HFFc6 (cell line): ENCODE results near the gene SMPD3. TPM values are rescaled to one million over a fixed set of nuclear protein-coding genes. Genes with fewer than 3 reads are reported as not detected.

ENCODE experiments used
- DNase-seq: peaks from one replicate; pipeline ENCODE4 v3.0.0-alpha.2; 2018
- H3K27ac Mint-ChIP-seq: 2 replicates; pipeline ENCODE4 v1.8.0; 2020; ENCODE audit warnings: mild to moderate bottlenecking, mixed read lengths
- H3K27me3 Mint-ChIP-seq: 2 replicates; pipeline ENCODE4 v1.8.0; 2021; ENCODE audit warnings: mild to moderate bottlenecking, moderate library complexity, mixed read lengths; ENCODE audit not compliant: insufficient read depth
- H3K36me3 Mint-ChIP-seq: 2 replicates; pipeline ENCODE4 v1.8.0; 2021; ENCODE audit warnings: low read depth, mixed read lengths
- H3K4me1 Mint-ChIP-seq: 2 replicates; pipeline ENCODE4 v1.8.0; 2020; ENCODE audit warnings: low read depth, mixed read lengths
- H3K4me3 Mint-ChIP-seq: 2 replicates; pipeline ENCODE4 v1.8.0; 2020; ENCODE audit warnings: mild to moderate bottlenecking, moderate library complexity, mixed read lengths
- H3K9me3 Mint-ChIP-seq: 2 replicates; pipeline ENCODE4 v1.8.0; 2020; ENCODE audit warnings: mild to moderate bottlenecking, mixed read lengths
- CTCF ChIP-seq: fragments of 200-600 bp; sonication (generic); IDR thresholded peaks from 2 replicates; pipeline ENCODE4 v1.5.0; 2021; ENCODE audit warnings: antibody characterized with exemption, mild to moderate bottlenecking
- total RNA-seq, 6 experiments: library from RNA; stranded (reverse); fragmentation: NEBNext Ultra II Directional; extraction: Animal tissue kit (Norgen Biotek cat#: 25700); gene quantifications; 2 replicates in 1 of 6; 3 replicates in 5 of 6; pipeline ENCODE4 v1.2.3, GENCODE V29; 2021

The SMPD3 gene
- total RNA-seq, 6 experiments from 2014 or later, result 0.05 to 0.73 (median 0.30) TPM

DNA sequence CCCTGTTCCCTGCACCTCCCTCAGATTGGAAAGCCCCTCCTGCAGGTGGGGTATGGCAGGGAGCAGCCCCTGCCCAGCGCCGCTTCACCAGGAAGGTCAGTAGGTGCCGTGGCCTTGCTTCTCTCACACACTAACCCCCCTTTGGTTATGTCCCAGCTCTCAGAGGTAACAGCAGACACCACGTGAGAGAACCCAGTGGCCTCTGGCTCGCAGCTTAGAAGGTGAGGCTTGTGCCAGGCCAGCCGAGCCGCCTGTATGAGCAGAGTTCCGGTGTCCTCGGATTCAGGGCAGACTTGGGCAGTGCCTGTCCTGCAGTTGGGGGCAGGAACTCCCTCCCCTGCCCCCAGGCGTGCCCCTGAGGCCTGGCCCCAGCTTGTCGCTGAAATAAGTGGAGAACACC lies 90.4 kb downstream of the SMPD3 start:
- Mint-ChIP-seq H3K27me3 (no peaks in the 10 kb centered on the region; the same call in 1 of the 2 replicates), H3K9me3 (no peaks in the 10 kb centered on the region), H3K27ac (no peak overlapping the region), H3K4me1 (no peaks in the 10 kb centered on the region), H3K36me3 (no peaks in the 10 kb centered on the region), H3K4me3 (no peak overlapping the region)
- no peak for TF ChIP-seq CTCF
- no peak for DNase-seq

- H3K4me1 Mint-ChIP-seq, result no peaks in the 10 kb centered on the region
- no peaks in the 10 kb centered on the region; the same call in 1 of the 2 replicates for H3K27me3 Mint-ChIP-seq
- no peaks in the 10 kb centered on the region for H3K36me3 Mint-ChIP-seq
- H3K9me3 Mint-ChIP-seq, result no peaks in the 10 kb centered on the region
- DNase-seq, result no peak
- no peak overlapping the region for H3K27ac Mint-ChIP-seq
- no peak for TF ChIP-seq CTCF
- H3K4me3 Mint-ChIP-seq, result no peak overlapping the region
These were observed 90.8 kb downstream of the SMPD3 start for GRCh38 chr16:68357521-68357922.

DNA sequence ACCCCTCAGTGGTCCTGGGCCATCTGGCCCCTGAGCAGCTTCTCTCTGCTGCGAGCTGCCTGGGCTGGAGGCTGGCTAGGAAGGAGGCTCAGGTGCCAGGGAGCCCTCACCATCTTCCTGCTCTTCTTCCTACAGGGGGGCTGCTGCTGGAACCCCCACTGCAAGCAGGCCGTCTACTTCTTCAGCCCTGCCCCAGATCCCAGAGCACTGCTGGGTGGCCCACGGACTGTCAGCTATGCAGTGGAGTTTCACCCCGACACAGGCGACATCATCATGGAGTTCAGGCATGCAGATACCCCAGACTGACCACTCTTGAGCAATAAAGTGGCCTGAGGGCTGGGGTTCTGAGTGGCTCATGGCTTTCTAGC lies 91.4 kb downstream of the SMPD3 start:
- Mint-ChIP-seq H3K4me1 (no peaks in the 10 kb centered on the region), H3K27me3 (no peaks in the 10 kb centered on the region; the same call in 1 of the 2 replicates), H3K27ac (no peak overlapping the region), H3K4me3 (no peak overlapping the region), H3K36me3 (no peaks in the 10 kb centered on the region), H3K9me3 (no peaks in the 10 kb centered on the region)
- no peak for TF ChIP-seq CTCF
- DNase-seq, result no peak

DNA sequence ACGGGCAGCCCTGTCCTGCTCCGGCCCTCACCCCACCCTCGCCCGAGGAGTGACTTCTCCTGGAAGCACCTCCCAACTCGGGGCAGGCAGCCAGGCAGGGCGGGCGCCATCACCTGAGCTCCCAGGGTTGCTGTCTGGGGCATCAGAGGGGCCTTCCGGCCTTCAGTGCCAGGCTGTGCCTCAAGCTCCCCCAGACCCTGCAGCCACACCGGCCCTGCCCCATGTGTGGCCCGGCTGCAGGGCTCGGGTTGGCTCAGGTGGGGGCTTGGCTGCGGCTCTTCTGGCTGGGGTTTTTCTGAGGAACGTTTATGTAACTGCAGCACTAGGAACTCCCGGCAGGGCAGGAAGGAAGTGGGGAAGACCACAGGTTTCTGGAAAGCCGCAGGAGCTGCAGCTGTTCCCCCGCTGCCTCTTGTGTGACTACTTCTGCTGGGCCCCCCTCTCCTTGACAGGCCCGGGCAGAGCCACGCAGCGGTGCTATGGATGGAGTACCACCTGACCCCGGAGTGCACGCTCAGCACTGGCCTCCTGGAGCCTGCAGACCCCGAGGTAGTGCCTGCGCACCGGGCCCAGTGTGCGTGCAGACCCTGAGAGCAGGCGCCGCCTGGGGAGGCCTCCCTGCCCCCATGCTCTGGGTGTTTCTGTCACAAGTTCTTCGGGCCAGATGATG lies 91.9 kb downstream of the SMPD3 start:
- no peaks in the 10 kb centered on the region for H3K9me3 Mint-ChIP-seq
- H3K27me3 Mint-ChIP-seq, result no peaks in the 10 kb centered on the region; the same call in 1 of the 2 replicates
- TF ChIP-seq CTCF, result no peak
- no peaks in the 10 kb centered on the region for H3K4me1 Mint-ChIP-seq
- H3K27ac Mint-ChIP-seq, result no peak overlapping the region
- DNase-seq, result no peak
- H3K4me3 Mint-ChIP-seq, result no peak overlapping the region
- no peaks in the 10 kb centered on the region for H3K36me3 Mint-ChIP-seq

GRCh38 chr16:68355447-68356248 lies 92.7 kb downstream of the SMPD3 start:
- Mint-ChIP-seq H3K4me1 (no peaks in the 10 kb centered on the region), H3K4me3 (no peak overlapping the region)

More at GRCh38 chr16:68355447-68356248, 92.7 kb downstream of the SMPD3 start:
- Mint-ChIP-seq H3K36me3 (no peaks in the 10 kb centered on the region), H3K27ac (no peak overlapping the region), H3K9me3 (no peaks in the 10 kb centered on the region), H3K27me3 (no peaks in the 10 kb centered on the region)
- peak; percentile 46; the same call in 1 of the 2 replicates for TF ChIP-seq CTCF
- DNase-seq, result no peak
